H9 (cell line): ENCODE results near the gene TBX15. TPM values are rescaled to one million over a fixed set of nuclear protein-coding genes. Genes with fewer than 3 reads are reported as not detected.

ENCODE experiments used
- DNase-seq: peaks from one replicate; pipeline ENCODE4 v3.0.0-alpha.2; 2017
- H2AFZ ChIP-seq: one replicate; pipeline ENCODE4 v1.6.1; 2013; ENCODE audit warnings: mild to moderate bottlenecking, low read length, control low read depth, moderate library complexity
- H2AK5ac ChIP-seq: 2 replicates; pipeline ENCODE4 v1.6.1; 2013; ENCODE audit warnings: low read length, control low read depth, mixed read lengths; ENCODE audit not compliant: insufficient read length
- H2BK120ac ChIP-seq: one replicate; pipeline ENCODE4 v1.6.1; 2013; ENCODE audit warnings: low read depth, mild to moderate bottlenecking, low read length, control low read depth, inconsistent platforms; ENCODE audit not compliant: poor library complexity, severe bottlenecking
- H2BK12ac ChIP-seq: 2 replicates; pipeline ENCODE4 v1.6.1; 2013; ENCODE audit warnings: low read length, control low read depth, mixed read lengths, low read depth; ENCODE audit not compliant: insufficient read length
- H2BK15ac ChIP-seq: 2 replicates; pipeline ENCODE4 v1.6.1; 2013; ENCODE audit warnings: low read depth, low read length, control low read depth
- H2BK20ac ChIP-seq: one replicate; pipeline ENCODE4 v1.6.1; 2013; ENCODE audit warnings: low read depth, mild to moderate bottlenecking, low read length, control low read depth, inconsistent platforms; ENCODE audit not compliant: poor library complexity, severe bottlenecking
- H2BK5ac ChIP-seq: 2 replicates; pipeline ENCODE4 v1.6.1; 2013; ENCODE audit warnings: low read length, control low read depth, mixed read lengths; ENCODE audit not compliant: insufficient read length
- H3K14ac ChIP-seq: 2 replicates; pipeline ENCODE4 v1.6.1; 2013; ENCODE audit warnings: low read length, control low read depth; ENCODE audit not compliant: insufficient read depth
- H3K18ac ChIP-seq: 2 replicates; pipeline ENCODE4 v1.6.1; 2013; ENCODE audit warnings: low read depth, mild to moderate bottlenecking, mixed read lengths, low read length, control low read depth; ENCODE audit not compliant: insufficient read length
- H3K23ac ChIP-seq: 2 replicates; pipeline ENCODE4 v1.6.1; 2013; ENCODE audit warnings: low read length, control low read depth, mixed read lengths, low read depth; ENCODE audit not compliant: insufficient read length
- H3K23me2 ChIP-seq: 2 replicates; pipeline ENCODE4 v1.6.1; 2013; ENCODE audit warnings: low read depth, mild to moderate bottlenecking, mixed read lengths, low read length, control low read depth; ENCODE audit not compliant: insufficient read length, poor library complexity, severe bottlenecking
- H3K27ac ChIP-seq: 2 replicates; pipeline ENCODE4 v1.5.1; 2013; ENCODE audit warnings: low read length, control low read depth, mixed read lengths, low read depth; ENCODE audit not compliant: insufficient read length
- H3K27me3 ChIP-seq: 2 replicates; pipeline ENCODE4 v1.6.1; 2013; ENCODE audit warnings: low read length, control low read depth, inconsistent platforms; ENCODE audit not compliant: insufficient read depth
- H3K4ac ChIP-seq: 2 replicates; pipeline ENCODE4 v1.6.1; 2013; ENCODE audit warnings: low read depth, mild to moderate bottlenecking, control low read depth, inconsistent platforms, low read length, moderate library complexity
- H3K4me1 ChIP-seq: 2 replicates; pipeline ENCODE4 v1.6.1; 2013; ENCODE audit warnings: low read length, control low read depth, inconsistent platforms; ENCODE audit not compliant: insufficient read depth
- H3K4me2 ChIP-seq: 2 replicates; pipeline ENCODE4 v1.6.1; 2013; ENCODE audit warnings: low read length, control low read depth, mixed read lengths; ENCODE audit not compliant: insufficient read length, insufficient read depth
- H3K56ac ChIP-seq: 2 replicates; pipeline ENCODE4 v1.6.1; 2013; ENCODE audit warnings: low read depth, mild to moderate bottlenecking, mixed read lengths, low read length, control low read depth; ENCODE audit not compliant: insufficient read length
- H3K79me1 ChIP-seq: 2 replicates; pipeline ENCODE4 v1.6.1; 2013; ENCODE audit warnings: low read depth, mild to moderate bottlenecking, moderate library complexity, low read length, control low read depth, inconsistent platforms; ENCODE audit not compliant: insufficient read depth, poor library complexity, severe bottlenecking
- H3K79me2 ChIP-seq: 2 replicates; pipeline ENCODE4 v1.6.1; 2013; ENCODE audit warnings: low read length, control low read depth, inconsistent platforms; ENCODE audit not compliant: insufficient read depth
- H3K9ac ChIP-seq: 2 replicates; pipeline ENCODE4 v1.6.1; 2013; ENCODE audit warnings: low read length, control low read depth, mixed read lengths; ENCODE audit not compliant: insufficient read length; ENCODE audit errors: extremely low read depth
- H3K9me3 ChIP-seq: one replicate; pipeline ENCODE4 v1.6.1; 2013; ENCODE audit warnings: low read depth, low read length, inconsistent platforms; ENCODE audit not compliant: control insufficient read depth
- H3T11ph ChIP-seq: one replicate; pipeline ENCODE4 v1.6.1; 2013; ENCODE audit warnings: mild to moderate bottlenecking, low read length, control low read depth, inconsistent platforms
- H4K20me1 ChIP-seq: one replicate; pipeline ENCODE4 v1.6.1; 2013; ENCODE audit not compliant: control insufficient read depth, insufficient read length, insufficient read depth
- H4K5ac ChIP-seq: 2 replicates; pipeline ENCODE4 v1.6.1; 2013; ENCODE audit warnings: low read depth, mild to moderate bottlenecking, mixed read lengths, low read length, control low read depth; ENCODE audit not compliant: insufficient read length
- H4K8ac ChIP-seq: replicated peaks from 2 replicates; pipeline ENCODE4 v1.6.1; 2013; ENCODE audit warnings: low read length, control low read depth, mixed read lengths, low read depth; ENCODE audit not compliant: insufficient read length
- H4K91ac ChIP-seq: 2 replicates; pipeline ENCODE4 v1.6.1; 2013; ENCODE audit warnings: low read depth, mild to moderate bottlenecking, moderate library complexity, mixed read lengths, low read length, control low read depth; ENCODE audit not compliant: insufficient read length
- H3K27ac Mint-ChIP-seq, 3 experiments: 2 replicates in 2 of 3; 3 replicates in 1 of 3; pipeline ENCODE4 v1.8.0; 2020 to 2021; ENCODE audit warnings: mixed read lengths in 3 of 3, mild to moderate bottlenecking in 1 of 3, moderate library complexity in 1 of 3
- H3K27me3 Mint-ChIP-seq: 2 replicates; pipeline ENCODE4 v1.8.0; 2021; ENCODE audit warnings: low read depth, mild to moderate bottlenecking, moderate library complexity, mixed read lengths
- H3K36me3 Mint-ChIP-seq, 3 experiments: 2 replicates in 2 of 3; 3 replicates in 1 of 3; pipeline ENCODE4 v1.8.0; 2020 to 2021; ENCODE audit warnings: low read depth in 3 of 3, mixed read lengths in 3 of 3; ENCODE audit not compliant: insufficient read depth in 1 of 3
- H3K4me1 Mint-ChIP-seq, 2 experiments: 2 replicates each; pipeline ENCODE4 v1.8.0; 2020; ENCODE audit warnings: mixed read lengths in 2 of 2
- H3K4me3 Mint-ChIP-seq, 2 experiments: 2 replicates in 1 of 2; 3 replicates in 1 of 2; pipeline ENCODE4 v1.8.0; 2020 to 2021; ENCODE audit warnings: mild to moderate bottlenecking in 2 of 2, mixed read lengths in 2 of 2, moderate library complexity in 1 of 2
- H3K9me3 Mint-ChIP-seq, 2 experiments: 2 replicates in 1 of 2; 3 replicates in 1 of 2; pipeline ENCODE4 v1.8.0; 2020; ENCODE audit warnings: mild to moderate bottlenecking in 2 of 2, mixed read lengths in 2 of 2, moderate library complexity in 1 of 2
- WGBS: extraction: QIAGEN DNeasy Blood & Tissue Kit; methylation state at CpG from one replicate; pipeline ENCODE4 v1.1.7; 2013; ENCODE audit warnings: missing lambda C conversion rate, low lambda C conversion rate, mixed read lengths; ENCODE audit not compliant: insufficient read length; ENCODE audit errors: extremely low coverage; 5-methylcytosine and 5-hydroxymethylcytosine counted together
- total RNA-seq: library from RNA; stranded (reverse); gene quantifications from 2 replicates; pipeline ENCODE4 v1.2.1, GENCODE V29; 2021
- TF ChIP-seq, protein P1 (sequence below): fragments of 200-600 bp; sonication (generic); conservative IDR thresholded peaks from 3 replicates; pipeline ENCODE4 v1.8.0; 2021; ENCODE audit warnings: antibody characterized with exemption, mild to moderate bottlenecking

The TBX15 gene
- total RNA-seq, 1 experiment from 2014 or later = 0.07 TPM

- TF ChIP-seq, protein P1, sequence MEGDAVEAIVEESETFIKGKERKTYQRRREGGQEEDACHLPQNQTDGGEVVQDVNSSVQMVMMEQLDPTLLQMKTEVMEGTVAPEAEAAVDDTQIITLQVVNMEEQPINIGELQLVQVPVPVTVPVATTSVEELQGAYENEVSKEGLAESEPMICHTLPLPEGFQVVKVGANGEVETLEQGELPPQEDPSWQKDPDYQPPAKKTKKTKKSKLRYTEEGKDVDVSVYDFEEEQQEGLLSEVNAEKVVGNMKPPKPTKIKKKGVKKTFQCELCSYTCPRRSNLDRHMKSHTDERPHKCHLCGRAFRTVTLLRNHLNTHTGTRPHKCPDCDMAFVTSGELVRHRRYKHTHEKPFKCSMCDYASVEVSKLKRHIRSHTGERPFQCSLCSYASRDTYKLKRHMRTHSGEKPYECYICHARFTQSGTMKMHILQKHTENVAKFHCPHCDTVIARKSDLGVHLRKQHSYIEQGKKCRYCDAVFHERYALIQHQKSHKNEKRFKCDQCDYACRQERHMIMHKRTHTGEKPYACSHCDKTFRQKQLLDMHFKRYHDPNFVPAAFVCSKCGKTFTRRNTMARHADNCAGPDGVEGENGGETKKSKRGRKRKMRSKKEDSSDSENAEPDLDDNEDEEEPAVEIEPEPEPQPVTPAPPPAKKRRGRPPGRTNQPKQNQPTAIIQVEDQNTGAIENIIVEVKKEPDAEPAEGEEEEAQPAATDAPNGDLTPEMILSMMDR = no peak
- Histone ChIP-seq H3K27ac (no peak overlapping the region), H2BK20ac (no peak overlapping the region), H3K79me1 (no peaks in the 10 kb centered on the region), H3K9me3 (no peaks in the 10 kb centered on the region), H3T11ph (no peak overlapping the region), H2BK120ac (no peak overlapping the region), H2BK12ac (no peak overlapping the region), H4K5ac (no peak overlapping the region), H4K8ac (no peak overlapping the region), H2BK5ac (no peak overlapping the region), H3K79me2 (no peaks in the 10 kb centered on the region), H3K14ac (no peak overlapping the region), H4K91ac (no peak overlapping the region), H3K9ac (no peak overlapping the region), H3K23me2 (no peaks in the 10 kb centered on the region), H3K18ac (no peak overlapping the region), H3K4me1 (no peaks in the 10 kb centered on the region), H4K20me1 (no peaks in the 10 kb centered on the region), H2AFZ (no peak overlapping the region), H2BK15ac (no peak overlapping the region), H3K4ac (no peak overlapping the region), H3K27me3 (no peaks in the 10 kb centered on the region), H3K56ac (no peak overlapping the region), H2AK5ac (no peak overlapping the region), H3K23ac (no peak overlapping the region), H3K4me2 (no peak overlapping the region)
- Mint-ChIP-seq H3K4me3 (no peak overlapping the region), H3K27me3 (no peaks in the 10 kb centered on the region; the same call in 1 of the 2 replicates), H3K9me3 (no peaks in the 10 kb centered on the region; a peak in 1 of 5 replicates), H3K36me3 (no peaks in the 10 kb centered on the region), H3K27ac (no peak overlapping the region), H3K4me1 (no peaks in the 10 kb centered on the region)
- whole genome bisulfite sequencing = no CpG with 5 or more reads among the region's 1 CpG
- no peak for DNase-seq
These were observed 82.5 kb downstream of the TBX15 start for GRCh38 chr1:118905671-118906070.
